ENCODE measurements around the gene CYB5A.

The CYB5A gene

GRCh38 chr18:74277296-74277695 is 14.5 kb downstream of the CYB5A start:
- Histone ChIP-seq H3K27me3 (ENCODE audit: control insufficient read depth, insufficient read depth, low read length) (no peaks in the 10 kb centered on the region), H3K4me1 (ENCODE audit: control insufficient read depth, insufficient read depth, low read length) (peaks cover 27% of the 10 kb centered on the region), H3K9ac (ENCODE audit: low read length) (no peak overlapping the region), H3K9me3 (ENCODE audit: control insufficient read depth, insufficient read depth, low read depth, low read length) (no peaks in the 10 kb centered on the region; the same call in 1 of the 2 replicates), H3K36me3 (ENCODE audit: control insufficient read depth, insufficient read depth, low read length) (peaks cover 38% of the 10 kb centered on the region; the same call in 1 of the 2 replicates), H3K27ac (ENCODE audit: low read depth, low read length) (no peak overlapping the region), H3K4me3 (ENCODE audit: low read depth, low read length) (no peak overlapping the region)

- Histone ChIP-seq H3K27ac (ENCODE audit: low read depth, low read length) (no peak overlapping the region), H3K9ac (ENCODE audit: low read length) (no peak overlapping the region), H3K9me3 (ENCODE audit: control insufficient read depth, insufficient read depth, low read depth, low read length) (no peaks in the 10 kb centered on the region; the same call in 1 of the 2 replicates), H3K36me3 (ENCODE audit: control insufficient read depth, insufficient read depth, low read length) (peaks cover 38% of the 10 kb centered on the region; the same call in 1 of the 2 replicates), H3K4me1 (ENCODE audit: control insufficient read depth, insufficient read depth, low read length) (peaks cover 20% of the 10 kb centered on the region), H3K27me3 (ENCODE audit: control insufficient read depth, insufficient read depth, low read length) (no peaks in the 10 kb centered on the region), H3K4me3 (ENCODE audit: low read depth, low read length) (no peak overlapping the region)
These were observed 15.2 kb downstream of the CYB5A start for GRCh38 chr18:74276609-74277008.

- no peaks in the 10 kb centered on the region; the same call in 1 of the 2 replicates for H3K9me3 ChIP-seq (ENCODE audit: control insufficient read depth, insufficient read depth, low read depth, low read length)
- H3K27ac ChIP-seq (ENCODE audit: low read depth, low read length), result no peak overlapping the region
- H3K4me3 ChIP-seq (ENCODE audit: low read depth, low read length), result no peak overlapping the region
- H3K4me1 ChIP-seq (ENCODE audit: control insufficient read depth, insufficient read depth, low read length), result peaks cover 11% of the 10 kb centered on the region
- H3K9ac ChIP-seq (ENCODE audit: low read length), result no peak overlapping the region
- H3K27me3 ChIP-seq (ENCODE audit: control insufficient read depth, insufficient read depth, low read length), result no peaks in the 10 kb centered on the region
- H3K36me3 ChIP-seq (ENCODE audit: control insufficient read depth, insufficient read depth, low read length), result peaks cover 40% of the 10 kb centered on the region; the same call in 1 of the 2 replicates
These were observed 16.0 kb downstream of the CYB5A start for GRCh38 chr18:74275736-74276135.

GRCh38 chr18:74274700-74275099 is 17.1 kb downstream of the CYB5A start:
- H3K27ac ChIP-seq (ENCODE audit: low read depth, low read length), result no peak overlapping the region
- H3K9ac ChIP-seq (ENCODE audit: low read length), result no peak overlapping the region
- H3K27me3 ChIP-seq (ENCODE audit: control insufficient read depth, insufficient read depth, low read length), result no peaks in the 10 kb centered on the region
- no peak overlapping the region for H3K4me3 ChIP-seq (ENCODE audit: low read depth, low read length)
- H3K9me3 ChIP-seq (ENCODE audit: control insufficient read depth, insufficient read depth, low read depth, low read length), result no peaks in the 10 kb centered on the region; the same call in 1 of the 2 replicates
- H3K4me1 ChIP-seq (ENCODE audit: control insufficient read depth, insufficient read depth, low read length), result peaks cover 8% of the 10 kb centered on the region
- peaks cover 40% of the 10 kb centered on the region; the same call in 1 of the 2 replicates for H3K36me3 ChIP-seq (ENCODE audit: control insufficient read depth, insufficient read depth, low read length)

- peaks cover 34% of the 10 kb centered on the region; the same call in 1 of the 2 replicates for H3K36me3 ChIP-seq (ENCODE audit: control insufficient read depth, insufficient read depth, low read length)
- H3K9ac ChIP-seq (ENCODE audit: low read length), result no peak overlapping the region
- no peak overlapping the region for H3K27ac ChIP-seq (ENCODE audit: low read depth, low read length)
- no peaks in the 10 kb centered on the region; the same call in 1 of the 2 replicates for H3K9me3 ChIP-seq (ENCODE audit: control insufficient read depth, insufficient read depth, low read depth, low read length)
- no peaks in the 10 kb centered on the region for H3K27me3 ChIP-seq (ENCODE audit: control insufficient read depth, insufficient read depth, low read length)
- H3K4me1 ChIP-seq (ENCODE audit: control insufficient read depth, insufficient read depth, low read length), result peaks cover 15% of the 10 kb centered on the region
- no peak overlapping the region for H3K4me3 ChIP-seq (ENCODE audit: low read depth, low read length)
These were observed 18.4 kb downstream of the CYB5A start for GRCh38 chr18:74273394-74273793.

- no peaks in the 10 kb centered on the region for H3K9me3 ChIP-seq (ENCODE audit: control insufficient read depth, insufficient read depth, low read depth, low read length)
- no peak overlapping the region for H3K27ac ChIP-seq (ENCODE audit: low read depth, low read length)
- no peak overlapping the region for H3K9ac ChIP-seq (ENCODE audit: low read length)
- H3K4me3 ChIP-seq (ENCODE audit: low read depth, low read length), result no peak overlapping the region
- peaks cover 17% of the 10 kb centered on the region; the same call in 1 of the 2 replicates for H3K36me3 ChIP-seq (ENCODE audit: control insufficient read depth, insufficient read depth, low read length)
- no peaks in the 10 kb centered on the region for H3K27me3 ChIP-seq (ENCODE audit: control insufficient read depth, insufficient read depth, low read length)
- peaks cover 24% of the 10 kb centered on the region for H3K4me1 ChIP-seq (ENCODE audit: control insufficient read depth, insufficient read depth, low read length)
These were observed 20.1 kb downstream of the CYB5A start for GRCh38 chr18:74271635-74272034.

GRCh38 chr18:74268933-74269620 is 22.7 kb downstream of the CYB5A start:
- Histone ChIP-seq H3K27me3 (ENCODE audit: control insufficient read depth, insufficient read depth, low read length) (no peaks in the 10 kb centered on the region), H3K4me3 (ENCODE audit: low read depth, low read length) (no peak overlapping the region), H3K36me3 (ENCODE audit: control insufficient read depth, insufficient read depth, low read length) (peaks cover 25% of the 10 kb centered on the region), H3K9me3 (ENCODE audit: control insufficient read depth, insufficient read depth, low read depth, low read length) (no peaks in the 10 kb centered on the region), H3K4me1 (ENCODE audit: control insufficient read depth, insufficient read depth, low read length) (peaks cover 24% of the 10 kb centered on the region), H3K9ac (ENCODE audit: low read length) (no peak overlapping the region), H3K27ac (ENCODE audit: low read depth, low read length) (no peak overlapping the region)

- H3K36me3 ChIP-seq (ENCODE audit: control insufficient read depth, insufficient read depth, low read length), result peaks cover 21% of the 10 kb centered on the region
- no peak overlapping the region for H3K4me3 ChIP-seq (ENCODE audit: low read depth, low read length)
- H3K4me1 ChIP-seq (ENCODE audit: control insufficient read depth, insufficient read depth, low read length), result peaks cover 15% of the 10 kb centered on the region; the same call in 1 of the 2 replicates
- H3K27me3 ChIP-seq (ENCODE audit: control insufficient read depth, insufficient read depth, low read length), result no peaks in the 10 kb centered on the region
- H3K9me3 ChIP-seq (ENCODE audit: control insufficient read depth, insufficient read depth, low read depth, low read length), result no peaks in the 10 kb centered on the region
- H3K9ac ChIP-seq (ENCODE audit: low read length), result no peak overlapping the region
- H3K27ac ChIP-seq (ENCODE audit: low read depth, low read length), result no peak overlapping the region
These were observed 23.6 kb downstream of the CYB5A start for GRCh38 chr18:74268175-74268574.

- no peaks in the 10 kb centered on the region for H3K27me3 ChIP-seq (ENCODE audit: control insufficient read depth, insufficient read depth, low read length)
- no peak overlapping the region for H3K27ac ChIP-seq (ENCODE audit: low read depth, low read length)
- no peak overlapping the region for H3K4me3 ChIP-seq (ENCODE audit: low read depth, low read length)
- peaks cover 15% of the 10 kb centered on the region; the same call in 1 of the 2 replicates for H3K4me1 ChIP-seq (ENCODE audit: control insufficient read depth, insufficient read depth, low read length)
- no peak overlapping the region for H3K9ac ChIP-seq (ENCODE audit: low read length)
- H3K9me3 ChIP-seq (ENCODE audit: control insufficient read depth, insufficient read depth, low read depth, low read length), result no peaks in the 10 kb centered on the region
- peaks cover 35% of the 10 kb centered on the region for H3K36me3 ChIP-seq (ENCODE audit: control insufficient read depth, insufficient read depth, low read length)
These were observed 25.6 kb downstream of the CYB5A start for GRCh38 chr18:74266161-74266560.

GRCh38 chr18:74265546-74266098 is 26.1 kb downstream of the CYB5A start:
- Histone ChIP-seq H3K4me1 (ENCODE audit: control insufficient read depth, insufficient read depth, low read length) (peaks cover 15% of the 10 kb centered on the region; the same call in 1 of the 2 replicates), H3K27ac (ENCODE audit: low read depth, low read length) (no peak overlapping the region), H3K27me3 (ENCODE audit: control insufficient read depth, insufficient read depth, low read length) (no peaks in the 10 kb centered on the region), H3K36me3 (ENCODE audit: control insufficient read depth, insufficient read depth, low read length) (peaks cover 41% of the 10 kb centered on the region), H3K4me3 (ENCODE audit: low read depth, low read length) (no peak overlapping the region), H3K9ac (ENCODE audit: low read length) (no peak overlapping the region), H3K9me3 (ENCODE audit: control insufficient read depth, insufficient read depth, low read depth, low read length) (no peaks in the 10 kb centered on the region)

- peaks cover 15% of the 10 kb centered on the region; the same call in 1 of the 2 replicates for H3K4me1 ChIP-seq (ENCODE audit: control insufficient read depth, insufficient read depth, low read length)
- no peaks in the 10 kb centered on the region for H3K9me3 ChIP-seq (ENCODE audit: control insufficient read depth, insufficient read depth, low read depth, low read length)
- H3K4me3 ChIP-seq (ENCODE audit: low read depth, low read length), result no peak overlapping the region
- no peak overlapping the region for H3K27ac ChIP-seq (ENCODE audit: low read depth, low read length)
- no peak overlapping the region for H3K9ac ChIP-seq (ENCODE audit: low read length)
- H3K27me3 ChIP-seq (ENCODE audit: control insufficient read depth, insufficient read depth, low read length), result no peaks in the 10 kb centered on the region
- H3K36me3 ChIP-seq (ENCODE audit: control insufficient read depth, insufficient read depth, low read length), result peaks cover 48% of the 10 kb centered on the region
These were observed 27.3 kb downstream of the CYB5A start for GRCh38 chr18:74264303-74265020.
